Liver (tissue), 9 donors: ENCODE results near the gene TMEM123. TPM values are rescaled to one million over a fixed set of nuclear protein-coding genes. Genes with fewer than 3 reads are reported as not detected.

Experiments used
- DNase-seq: peaks from one replicate; pipeline ENCODE4 v3.0.0-alpha.2; 2017; ENCODE audit warnings: low spot score
- H3K27ac ChIP-seq, 2 donors: one replicate each; pipeline ENCODE4 v1.7.0; 2013; ENCODE audit warnings: inconsistent platforms in 2 of 2, low read length in 2 of 2, control low read depth in 1 of 2, low read depth in 1 of 2, mild to moderate bottlenecking in 1 of 2
- H3K27me3 ChIP-seq, 4 donors: one replicate each; pipeline versions ENCODE4 v1.6.1 to v1.7.0; 2013; ENCODE audit warnings: low read length in 3 of 4, inconsistent platforms in 1 of 4, mild to moderate bottlenecking in 1 of 4, moderate library complexity in 1 of 4; ENCODE audit not compliant: control insufficient read depth in 4 of 4, insufficient read depth in 4 of 4
- H3K36me3 ChIP-seq, 4 donors: one replicate each; pipeline versions ENCODE4 v1.6.1 to v1.7.0; 2013; ENCODE audit warnings: low read length in 3 of 4, mild to moderate bottlenecking in 3 of 4, low read depth in 1 of 4, moderate library complexity in 1 of 4; ENCODE audit not compliant: control insufficient read depth in 4 of 4, insufficient read depth in 3 of 4
- H3K4me1 ChIP-seq, 4 donors: one replicate each; pipeline versions ENCODE4 v1.6.1 to v1.7.0; 2013; ENCODE audit warnings: low read length in 3 of 4, mild to moderate bottlenecking in 3 of 4, moderate library complexity in 1 of 4; ENCODE audit not compliant: control insufficient read depth in 4 of 4, insufficient read depth in 4 of 4
- H3K4me3 ChIP-seq, 3 donors: one replicate each; pipeline versions ENCODE4 v1.6.1 to v1.7.0; 2013; ENCODE audit warnings: low read length in 3 of 3, control low read depth in 1 of 3, low read depth in 1 of 3, mild to moderate bottlenecking in 1 of 3
- H3K9ac ChIP-seq, 2 donors: one replicate each; pipeline ENCODE4 v1.7.0; 2013; ENCODE audit warnings: low read length in 2 of 2, mild to moderate bottlenecking in 2 of 2, moderate library complexity in 2 of 2, control low read depth in 1 of 2, low read depth in 1 of 2
- H3K9me3 ChIP-seq, 4 donors: one replicate each; pipeline versions ENCODE4 v1.6.1 to v1.7.0; 2013; ENCODE audit warnings: low read length in 3 of 4; ENCODE audit not compliant: control insufficient read depth in 4 of 4
- GABPA ChIP-seq, 2 donors: IDR thresholded peaks in 1 of 2; conservative IDR thresholded peaks in 1 of 2; 2 replicates each; pipeline ENCODE4 v1.6.1; 2016; ENCODE audit warnings: antibody characterized with exemption in 2 of 2, mild to moderate bottlenecking in 1 of 2, moderate library complexity in 1 of 2
- HNF4G ChIP-seq: IDR thresholded peaks from 2 replicates; pipeline ENCODE4 v1.6.1; 2016; ENCODE audit warnings: antibody characterized with exemption
- NR2F2 ChIP-seq: IDR thresholded peaks from 2 replicates; pipeline ENCODE4 v1.6.1; 2016; ENCODE audit warnings: antibody characterized with exemption
- SP1 ChIP-seq: IDR thresholded peaks from 2 replicates; pipeline ENCODE4 v1.6.1; 2018; ENCODE audit warnings: antibody characterized with exemption, mild to moderate bottlenecking
- TAF1 ChIP-seq: conservative IDR thresholded peaks from 2 replicates; pipeline ENCODE4 v1.6.1; 2016; ENCODE audit warnings: antibody characterized with exemption, mild to moderate bottlenecking
- WGBS: extraction: QIAGEN DNeasy Blood & Tissue Kit; methylation state at CpG from one replicate; pipeline ENCODE4 v1.1.7; 2013; 5-methylcytosine and 5-hydroxymethylcytosine counted together
- polyA plus RNA-seq, 2 donors: library from polyadenylated mRNA; stranded (reverse) in 1 of 2; unstranded in 1 of 2; fragments of 200-250 nt in 1 of 2; fragments of >200 nt in 1 of 2; fragmentation: Nextera tagmentation in 1 of 2; extraction: Ambion mirVana in 1 of 2; gene quantifications; one replicate each; pipeline versions ENCODE4 v1.2.1 to v1.2.3, GENCODE V29; 2013 to 2015
- total RNA-seq, 2 donors: library from RNA; depleted of rRNA; stranded (reverse); fragments of >200 nt; gene quantifications; one replicate each; pipeline ENCODE4 v1.2.3, GENCODE V29; 2014
- TF ChIP-seq, protein P1 (sequence below): IDR thresholded peaks from 2 replicates; pipeline ENCODE4 v1.6.1; 2016; ENCODE audit warnings: antibody characterized with exemption, mild to moderate bottlenecking
- donor health status: healthy.
- donor health status: healthy.
- donor health status: healthy.
- donor health status: healthy.
- donor health status: healthy.

Gene TMEM123
- total and polyA plus RNA-seq, 4 donors = 101 to 140 (median 107) TPM

GRCh38 chr11:102346456-102346747 is 106.2 kb downstream of the TMEM123 start:
- Histone ChIP-seq H3K9me3 (no peaks in the 10 kb centered on the region), H3K4me3 (peak overlapping the region; percentile 76 to 96 (median 94)), H3K27ac (peak overlapping the region; percentile 92 to 96), H3K27me3 (no peaks in the 10 kb centered on the region), H3K36me3 (peaks cover 0 to 9% (median 2%) of the 10 kb centered on the region in 4 donors), H3K9ac (peak overlapping the region; percentile 86 to 94), H3K4me1 (peaks cover 3 to 25% (median 4%) of the 10 kb centered on the region in 4 donors)
- DNase-seq = no peak
- 0% methylated on average over 5 of the region's 5 CpGs for WGBS
- TF ChIP-seq HNF4G = no peak
- no peak for TF ChIP-seq NR2F2
- TF ChIP-seq, protein P1, sequence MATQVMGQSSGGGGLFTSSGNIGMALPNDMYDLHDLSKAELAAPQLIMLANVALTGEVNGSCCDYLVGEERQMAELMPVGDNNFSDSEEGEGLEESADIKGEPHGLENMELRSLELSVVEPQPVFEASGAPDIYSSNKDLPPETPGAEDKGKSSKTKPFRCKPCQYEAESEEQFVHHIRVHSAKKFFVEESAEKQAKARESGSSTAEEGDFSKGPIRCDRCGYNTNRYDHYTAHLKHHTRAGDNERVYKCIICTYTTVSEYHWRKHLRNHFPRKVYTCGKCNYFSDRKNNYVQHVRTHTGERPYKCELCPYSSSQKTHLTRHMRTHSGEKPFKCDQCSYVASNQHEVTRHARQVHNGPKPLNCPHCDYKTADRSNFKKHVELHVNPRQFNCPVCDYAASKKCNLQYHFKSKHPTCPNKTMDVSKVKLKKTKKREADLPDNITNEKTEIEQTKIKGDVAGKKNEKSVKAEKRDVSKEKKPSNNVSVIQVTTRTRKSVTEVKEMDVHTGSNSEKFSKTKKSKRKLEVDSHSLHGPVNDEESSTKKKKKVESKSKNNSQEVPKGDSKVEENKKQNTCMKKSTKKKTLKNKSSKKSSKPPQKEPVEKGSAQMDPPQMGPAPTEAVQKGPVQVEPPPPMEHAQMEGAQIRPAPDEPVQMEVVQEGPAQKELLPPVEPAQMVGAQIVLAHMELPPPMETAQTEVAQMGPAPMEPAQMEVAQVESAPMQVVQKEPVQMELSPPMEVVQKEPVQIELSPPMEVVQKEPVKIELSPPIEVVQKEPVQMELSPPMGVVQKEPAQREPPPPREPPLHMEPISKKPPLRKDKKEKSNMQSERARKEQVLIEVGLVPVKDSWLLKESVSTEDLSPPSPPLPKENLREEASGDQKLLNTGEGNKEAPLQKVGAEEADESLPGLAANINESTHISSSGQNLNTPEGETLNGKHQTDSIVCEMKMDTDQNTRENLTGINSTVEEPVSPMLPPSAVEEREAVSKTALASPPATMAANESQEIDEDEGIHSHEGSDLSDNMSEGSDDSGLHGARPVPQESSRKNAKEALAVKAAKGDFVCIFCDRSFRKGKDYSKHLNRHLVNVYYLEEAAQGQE = no peak
- no peak for TF ChIP-seq GABPA (IDR thresholded peaks at IDR 0.05 in 1 of 2, conservative IDR thresholded peaks at IDR 0.05 in 1 of 2)
- no peak for TF ChIP-seq SP1
- no peak for TF ChIP-seq TAF1

Other genes starting within 250 kb of the TMEM123 start
- gene BIRC3, start 135.3 kb downstream of the TMEM123 start, total RNA-seq = 1 to 10 TPM; 1.4 to 8.1 TPM
- gene BIRC3, start 135.3 kb downstream of the TMEM123 start, polyA plus RNA-seq = 1 to 10 TPM; 1.9 to 4.0 TPM
- gene BIRC2, start 105.6 kb downstream of the TMEM123 start, total RNA-seq = 10 to 100 TPM; 33.0 to 46.7 TPM
- gene BIRC2, start 105.6 kb downstream of the TMEM123 start, polyA plus RNA-seq = 10 to 100 TPM; 14.1 to 25.9 TPM
- 1 to 10 TPM in 1 of 2 donors, not detected in 1; 1.4 TPM for gene MMP7, start 78.0 kb upstream of the TMEM123 start, total RNA-seq
- gene MMP7, start 78.0 kb upstream of the TMEM123 start, polyA plus RNA-seq = 1 to 10 TPM in 1 of 2 donors, under 1 TPM in 1; 0.99 to 1.8 TPM
- gene MMP20, start 172.6 kb upstream of the TMEM123 start, total RNA-seq = not detected
- gene MMP20, start 172.6 kb upstream of the TMEM123 start, polyA plus RNA-seq = not detected